ENCODE results near the gene SAFB2. TPM values are rescaled to one million over a fixed set of nuclear protein-coding genes. Genes with fewer than 3 reads are reported as not detected.

SAFB2 gene
- total and polyA plus RNA-seq, 7 donors = 22.2 to 80.0 (median 35.1) TPM

GRCh38 chr19:5579286-5579685, 43.3 kb downstream of the SAFB2 start:
- no peak for DNase-seq
- H3K36me3 ChIP-seq = peaks cover 0 to 16% (median 5%) of the 10 kb centered on the region in 4 donors
- H3K4me3 ChIP-seq = no peak overlapping the region
- no peaks in the 10 kb centered on the region for H3K9me3 ChIP-seq
- TF ChIP-seq, protein P1, sequence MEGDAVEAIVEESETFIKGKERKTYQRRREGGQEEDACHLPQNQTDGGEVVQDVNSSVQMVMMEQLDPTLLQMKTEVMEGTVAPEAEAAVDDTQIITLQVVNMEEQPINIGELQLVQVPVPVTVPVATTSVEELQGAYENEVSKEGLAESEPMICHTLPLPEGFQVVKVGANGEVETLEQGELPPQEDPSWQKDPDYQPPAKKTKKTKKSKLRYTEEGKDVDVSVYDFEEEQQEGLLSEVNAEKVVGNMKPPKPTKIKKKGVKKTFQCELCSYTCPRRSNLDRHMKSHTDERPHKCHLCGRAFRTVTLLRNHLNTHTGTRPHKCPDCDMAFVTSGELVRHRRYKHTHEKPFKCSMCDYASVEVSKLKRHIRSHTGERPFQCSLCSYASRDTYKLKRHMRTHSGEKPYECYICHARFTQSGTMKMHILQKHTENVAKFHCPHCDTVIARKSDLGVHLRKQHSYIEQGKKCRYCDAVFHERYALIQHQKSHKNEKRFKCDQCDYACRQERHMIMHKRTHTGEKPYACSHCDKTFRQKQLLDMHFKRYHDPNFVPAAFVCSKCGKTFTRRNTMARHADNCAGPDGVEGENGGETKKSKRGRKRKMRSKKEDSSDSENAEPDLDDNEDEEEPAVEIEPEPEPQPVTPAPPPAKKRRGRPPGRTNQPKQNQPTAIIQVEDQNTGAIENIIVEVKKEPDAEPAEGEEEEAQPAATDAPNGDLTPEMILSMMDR (IDR thresholded peaks at IDR 0.05) = no peak
- TF ChIP-seq POLR2AphosphoS5 (IDR thresholded peaks at IDR 0.05) (no peak), POLR2A (IDR thresholded peaks at IDR 0.05) (no peak), EP300 (IDR thresholded peaks at IDR 0.05) (no peak)
- no peak overlapping the region for H3K27ac ChIP-seq
- WGBS, 2 donors = 91 to 95% methylated on average over 6 of the region's 6 CpGs
- no peaks in the 10 kb centered on the region for H3K27me3 ChIP-seq
- peaks cover 0 to 16% (median 6%) of the 10 kb centered on the region in 4 donors for H3K4me1 ChIP-seq
- intact Hi-C loops (cut with DNase I) = loop anchor here (5.0 to 10.0 kb wide), 2 partner anchors 354 to 532 kb away; no protein-coding TSS in a partner anchor

GRCh38 chr19:5578097-5578846, 44.3 kb downstream of the SAFB2 start:
- intact Hi-C loops (cut with DNase I) = loop anchor here (5.0 to 10.0 kb wide), 2 partner anchors 353 to 531 kb away; no protein-coding TSS in a partner anchor
- peaks cover 0 to 16% (median 5%) of the 10 kb centered on the region in 4 donors for H3K36me3 ChIP-seq
- H3K27ac ChIP-seq = no peak overlapping the region
- DNase-seq = peak; percentile 74
- 17 to 25% methylated on average over 28 of the region's 28 CpGs for WGBS, 2 donors
- no peak overlapping the region for H3K4me3 ChIP-seq
- H3K4me1 ChIP-seq = peaks cover 0 to 16% (median 6%) of the 10 kb centered on the region in 4 donors
- TF ChIP-seq POLR2A (IDR thresholded peaks at IDR 0.05) = no peak
- TF ChIP-seq POLR2AphosphoS5 (IDR thresholded peaks at IDR 0.05) = peak in 1 of 4 donors; percentile 23
- no peak for TF ChIP-seq EP300 (IDR thresholded peaks at IDR 0.05)
- TF ChIP-seq, protein P1 (IDR thresholded peaks at IDR 0.05) = peak; percentile 80 to 100 (median 94)
- no peaks in the 10 kb centered on the region for H3K9me3 ChIP-seq
- H3K27me3 ChIP-seq = no peaks in the 10 kb centered on the region

DNA sequence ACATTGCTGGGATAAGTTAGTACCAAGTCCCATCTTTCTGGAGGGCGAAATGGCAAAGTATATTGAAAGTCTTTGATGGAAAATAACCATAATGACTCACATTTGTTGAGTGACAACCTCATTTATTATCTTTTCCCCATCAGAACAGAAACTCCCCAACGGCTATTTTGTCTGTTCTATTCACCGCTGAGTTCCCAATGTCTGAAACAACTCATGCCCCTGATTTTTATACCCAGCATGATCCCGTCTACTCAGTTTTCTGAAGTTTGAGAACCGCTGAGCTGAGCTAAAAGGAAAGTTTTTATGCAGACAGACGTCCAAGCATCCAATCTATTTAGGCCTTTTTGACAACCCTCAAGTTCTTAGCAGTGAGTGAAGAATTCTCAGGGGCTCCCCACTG, 47.0 kb downstream of the SAFB2 start:
- no peak for DNase-seq
- H3K27me3 ChIP-seq = no peaks in the 10 kb centered on the region
- WGBS, 2 donors = 88 to 90% methylated on average over 6 of the region's 6 CpGs
- H3K4me3 ChIP-seq = no peak overlapping the region
- H3K9me3 ChIP-seq = no peaks in the 10 kb centered on the region
- intact Hi-C loops (cut with DNase I) = loop anchor here (5.0 to 10.0 kb wide), 2 partner anchors 351 to 528 kb away; no protein-coding TSS in a partner anchor
- TF ChIP-seq POLR2A (IDR thresholded peaks at IDR 0.05) (no peak), POLR2AphosphoS5 (IDR thresholded peaks at IDR 0.05) (no peak), EP300 (IDR thresholded peaks at IDR 0.05) (no peak)
- TF ChIP-seq, protein P1 (IDR thresholded peaks at IDR 0.05) = no peak
- no peaks in the 10 kb centered on the region for H3K36me3 ChIP-seq
- H3K27ac ChIP-seq = no peak overlapping the region
- H3K4me1 ChIP-seq = peaks cover 0 to 15% (median 6%) of the 10 kb centered on the region in 4 donors

GRCh38 chr19:5572556-5573286, 49.9 kb downstream of the SAFB2 start:
- Histone ChIP-seq H3K4me1 (peaks cover 0 to under 1% (median 0%) of the 10 kb centered on the region in 4 donors), H3K27me3 (peaks cover 6 to 19% (median 9%) of the 10 kb centered on the region in 3 donors), H3K27ac (no peak overlapping the region), H3K4me3 (no peak overlapping the region), H3K36me3 (no peaks in the 10 kb centered on the region), H3K9me3 (no peaks in the 10 kb centered on the region)
- WGBS, 2 donors = 38 to 73% methylated on average over 14 of the region's 14 CpGs
- no peak for TF ChIP-seq POLR2AphosphoS5 (IDR thresholded peaks at IDR 0.05)
- no peak for TF ChIP-seq POLR2A (IDR thresholded peaks at IDR 0.05)
- no peak for TF ChIP-seq EP300 (IDR thresholded peaks at IDR 0.05)
- TF ChIP-seq, protein P1 (IDR thresholded peaks at IDR 0.05) = no peak
- no peak for DNase-seq
- intact Hi-C loops (cut with DNase I) = loop anchor here (10.0 kb wide), 1 partner anchor 348 kb away; no protein-coding TSS in a partner anchor
